IMR-90 (cell line): ENCODE results near the gene TRAF1. TPM values are rescaled to one million over a fixed set of nuclear protein-coding genes. Genes with fewer than 3 reads are reported as not detected.

Experiments
- ATAC-seq: fragments of 200-7000 bp; cut with Tn5 transposase; 2 replicates; pipeline ENCODE4 v1.9.1; 2020; ENCODE audit warnings: low read depth, mild to moderate bottlenecking, moderate library complexity
- BruUV-seq: library from RNA; stranded (reverse); fragments of 400-500 nt; replicated peaks from 2 replicates; lab custom pipeline; 2021; lab: Mats Ljungman, UMichigan
- CTCF ChIA-PET: fragments of 300-600 bp; formaldehyde crosslinking; extraction: SDS; loops from one replicate; lab custom pipeline; 2021; ENCODE audit warnings: antibody characterized with exemption; lab: Yijun Ruan, JAX
- POLR2A ChIA-PET: fragments of 300-600 bp; sonication (Branson Sonifier 250); formaldehyde crosslinking; loops from one replicate; lab custom pipeline; 2022; ENCODE audit warnings: antibody characterized with exemption; ENCODE audit not compliant: unreplicated experiment; lab: Charles Lee
- DNase-seq: peaks from one replicate; pipeline ENCODE4 v3.0.0; 2013
- H2AFZ ChIP-seq: replicated peaks from 2 replicates; pipeline ENCODE3; 2013; ENCODE audit warnings: low read length, mild to moderate bottlenecking; ENCODE audit not compliant: poor library complexity
- H2AK5ac ChIP-seq: 2 replicates; pipeline ENCODE4 v1.6.1; 2013; ENCODE audit warnings: low read depth, low read length, inconsistent platforms
- H2AK9ac ChIP-seq: replicated peaks from 2 replicates; pipeline ENCODE3; 2013; ENCODE audit warnings: mild to moderate bottlenecking, low read depth, low read length, moderate library complexity; ENCODE audit not compliant: poor library complexity
- H2BK120ac ChIP-seq: 2 replicates; pipeline ENCODE4 v1.6.1; 2013; ENCODE audit warnings: low read depth, low read length, inconsistent platforms
- H2BK15ac ChIP-seq: 3 replicates; pipeline ENCODE4 v1.6.1; 2013; ENCODE audit warnings: low read depth, low read length, inconsistent platforms
- H2BK20ac ChIP-seq: 2 replicates; pipeline ENCODE4 v1.6.1; 2013; ENCODE audit warnings: low read depth, mild to moderate bottlenecking, inconsistent platforms, low read length, moderate library complexity
- H2BK5ac ChIP-seq: 2 replicates; pipeline ENCODE4 v1.6.1; 2013; ENCODE audit warnings: mild to moderate bottlenecking, low read depth, low read length, inconsistent platforms; ENCODE audit not compliant: poor library complexity, severe bottlenecking
- H3K14ac ChIP-seq: replicated peaks from 2 replicates; pipeline ENCODE4 v1.6.1; 2013; ENCODE audit warnings: low read depth, low read length, inconsistent platforms
- H3K18ac ChIP-seq: 2 replicates; pipeline ENCODE4 v1.6.1; 2013; ENCODE audit warnings: low read depth, low read length, control low read depth
- H3K23ac ChIP-seq: 2 replicates; pipeline ENCODE4 v1.6.1; 2013; ENCODE audit warnings: low read depth, low read length, inconsistent platforms
- H3K27ac ChIP-seq: 2 replicates; pipeline ENCODE4 v1.5.1; 2013; ENCODE audit warnings: mild to moderate bottlenecking, control low read depth, low read length; ENCODE audit not compliant: insufficient read depth
- H3K27me3 ChIP-seq: 2 replicates; pipeline ENCODE4 v1.6.1; 2013; ENCODE audit warnings: low read length; ENCODE audit not compliant: control insufficient read depth, insufficient read depth
- H3K36me3 ChIP-seq: 2 replicates; pipeline ENCODE4 v1.6.1; 2013; ENCODE audit warnings: low read length, mixed read lengths; ENCODE audit not compliant: control insufficient read depth, insufficient read depth
- H3K4ac ChIP-seq: 2 replicates; pipeline ENCODE4 v1.6.1; 2013; ENCODE audit warnings: low read depth, low read length, inconsistent platforms
- H3K4me1 ChIP-seq: 2 replicates; pipeline ENCODE4 v1.6.1; 2013; ENCODE audit warnings: low read length, mixed read lengths; ENCODE audit not compliant: control insufficient read depth, insufficient read depth
- H3K4me2 ChIP-seq: 2 replicates; pipeline ENCODE4 v1.6.1; 2013; ENCODE audit warnings: low read depth, mild to moderate bottlenecking, control low read depth, low read length, moderate library complexity
- H3K4me3 ChIP-seq: 2 replicates; pipeline ENCODE4 v1.5.1; 2013; ENCODE audit warnings: low read depth, mild to moderate bottlenecking, control low read depth, low read length, moderate library complexity; ENCODE audit not compliant: insufficient read depth
- H3K56ac ChIP-seq: 2 replicates; pipeline ENCODE4 v1.6.1; 2013; ENCODE audit warnings: low read length, inconsistent platforms; ENCODE audit not compliant: insufficient read depth; ENCODE audit errors: extremely low read depth
- H3K79me1 ChIP-seq, 2 experiments: 2 replicates each; pipeline ENCODE4 v1.6.1; 2013; ENCODE audit warnings: low read length in 2 of 2, inconsistent platforms in 1 of 2, low read depth in 1 of 2
- H3K9ac ChIP-seq: 2 replicates; pipeline ENCODE4 v1.6.1; 2013; ENCODE audit warnings: low read depth, low read length, control low read depth
- H3K9me1 ChIP-seq: 2 replicates; pipeline ENCODE4 v1.6.1; 2013; ENCODE audit warnings: low read length, inconsistent platforms; ENCODE audit not compliant: insufficient read depth
- H3K9me3 ChIP-seq: 2 replicates; pipeline ENCODE4 v1.6.1; 2013; ENCODE audit warnings: low read length; ENCODE audit not compliant: control insufficient read depth, insufficient read depth
- H4K20me1 ChIP-seq: 2 replicates; pipeline ENCODE4 v1.6.1; 2013; ENCODE audit warnings: low read length, inconsistent platforms; ENCODE audit not compliant: insufficient read depth
- H4K5ac ChIP-seq: 2 replicates; pipeline ENCODE4 v1.6.1; 2013; ENCODE audit warnings: mild to moderate bottlenecking, low read depth, low read length, control low read depth
- H4K8ac ChIP-seq, 2 experiments: 2 replicates each; pipeline ENCODE4 v1.6.1; 2013; ENCODE audit warnings: low read depth in 2 of 2, low read length in 2 of 2, control low read depth in 1 of 2, inconsistent platforms in 1 of 2
- H4K91ac ChIP-seq: 2 replicates; pipeline ENCODE4 v1.6.1; 2013; ENCODE audit warnings: low read depth, low read length, inconsistent platforms; ENCODE audit not compliant: insufficient read depth
- BHLHE40 ChIP-seq: fragments of 150-350 bp; IDR thresholded peaks from 2 replicates; pipeline ENCODE4 v1.6.1; 2016; ENCODE audit warnings: mild to moderate bottlenecking, low read depth, low read length
- CEBPB ChIP-seq: IDR thresholded peaks from 2 replicates; pipeline ENCODE4 v1.6.1; 2012; ENCODE audit warnings: low read depth, low read length, improper control_type of control experiment
- CHD1 ChIP-seq: IDR thresholded peaks from 2 replicates; pipeline ENCODE4 v1.6.1; 2012; ENCODE audit warnings: low read depth, low read length, improper control_type of control experiment
- FOS ChIP-seq: fragments of 150-350 bp; IDR thresholded peaks from 2 replicates; pipeline ENCODE4 v1.6.1; 2016; ENCODE audit warnings: low read depth, low read length
- MAFK ChIP-seq: IDR thresholded peaks from 2 replicates; pipeline ENCODE4 v1.6.1; 2012; ENCODE audit warnings: low read depth, low read length, improper control_type of control experiment
- MAZ ChIP-seq: IDR thresholded peaks from 2 replicates; pipeline ENCODE4 v1.6.1; 2012; ENCODE audit warnings: low read depth, mild to moderate bottlenecking, low read length, improper control_type of control experiment, moderate library complexity, borderline replicate concordance
- MXI1 ChIP-seq: IDR thresholded peaks from 2 replicates; pipeline ENCODE4 v1.6.1; 2012; ENCODE audit warnings: low read depth, mild to moderate bottlenecking, low read length, moderate library complexity, borderline replicate concordance
- NFE2L2 ChIP-seq: fragments of 150-350 bp; IDR thresholded peaks from 2 replicates; pipeline ENCODE4 v1.6.1; 2016; ENCODE audit warnings: low read depth, mild to moderate bottlenecking, low read length
- POLR2A ChIP-seq: IDR thresholded peaks from 2 replicates; pipeline ENCODE4 v1.6.1; 2012; ENCODE audit warnings: mild to moderate bottlenecking, low read depth, low read length
- RAD21 ChIP-seq: IDR thresholded peaks from 2 replicates; pipeline ENCODE4 v1.6.1; 2012; ENCODE audit warnings: low read length, improper control_type of control experiment
- RCOR1 ChIP-seq: IDR thresholded peaks from 2 replicates; pipeline ENCODE4 v1.6.1; 2012; ENCODE audit warnings: mild to moderate bottlenecking, low read length, improper control_type of control experiment; ENCODE audit not compliant: insufficient replicate concordance
- RFX5 ChIP-seq: IDR thresholded peaks from 2 replicates; pipeline ENCODE4 v1.8.0; 2012; ENCODE audit warnings: low read depth, mild to moderate bottlenecking, low read length, moderate library complexity
- SMC3 ChIP-seq: fragments of 150-350 bp; IDR thresholded peaks from 2 replicates; pipeline ENCODE4 v1.6.1; 2016; ENCODE audit warnings: low read depth, mild to moderate bottlenecking, antibody characterized with exemption, low read length, moderate library complexity
- WGBS, 2 experiments: methylation state at CpG; one replicate each; pipeline versions ENCODE4 v1.1.5 to v1.1.7; 2013; ENCODE audit warnings: missing lambda C conversion rate in 2 of 2; ENCODE audit not compliant: insufficient read length in 1 of 2; ENCODE audit errors: extremely low coverage in 2 of 2; 5-methylcytosine and 5-hydroxymethylcytosine counted together
- dilution Hi-C: fragments of 300-500 bp; cut with HindIII; formaldehyde crosslinking; loops from one replicate; pipeline ENCODE4 v1.14.3; 2018; ENCODE audit warnings: low sequenced_read_pairs; ENCODE audit not compliant: unreplicated experiment
- in situ Hi-C: fragments of 300-500 bp; cut with MboI; formaldehyde crosslinking; loops from 3 replicates; pipeline ENCODE4 v1.14.3; 2019; ENCODE audit warnings: low sequenced_read_pairs, inconsistent platforms, mixed read lengths
- intact Hi-C: fragments of 100-400 bp; cut with micrococcal nuclease; formaldehyde crosslinking; loops from 2 replicates; pipeline ENCODE4 v1.10.0; 2022
- polyA plus RNA-seq, 3 experiments: library from polyadenylated mRNA; depleted of rRNA; stranded (reverse); fragments of >200 nt; gene quantifications; 2 replicates each; pipeline ENCODE4 v1.2.3, GENCODE V29; 2012; ENCODE audit warnings: low replicate concordance in 1 of 3
- total RNA-seq: library from RNA; depleted of rRNA; stranded (reverse); fragments of >200 nt; gene quantifications from 2 replicates; pipeline ENCODE4 v1.2.3, GENCODE V29; 2012
- TF ChIP-seq, protein P1 (sequence below): conservative IDR thresholded peaks from 2 replicates; pipeline ENCODE4 v1.5.1; 2012; ENCODE audit warnings: mild to moderate bottlenecking, low read depth, low read length, improper control_type of control experiment
- TF ChIP-seq, protein P2 (sequence below): fragments of 150-350 bp; IDR thresholded peaks from 2 replicates; pipeline ENCODE4 v1.6.1; 2016; ENCODE audit warnings: low read depth, mild to moderate bottlenecking, low read length, moderate library complexity, borderline replicate concordance

The TRAF1 gene
- total and polyA plus RNA-seq, 2 of the 4 experiments (the other 2 are of a cell fraction) = 3.9 to 4.1 TPM

DNA sequence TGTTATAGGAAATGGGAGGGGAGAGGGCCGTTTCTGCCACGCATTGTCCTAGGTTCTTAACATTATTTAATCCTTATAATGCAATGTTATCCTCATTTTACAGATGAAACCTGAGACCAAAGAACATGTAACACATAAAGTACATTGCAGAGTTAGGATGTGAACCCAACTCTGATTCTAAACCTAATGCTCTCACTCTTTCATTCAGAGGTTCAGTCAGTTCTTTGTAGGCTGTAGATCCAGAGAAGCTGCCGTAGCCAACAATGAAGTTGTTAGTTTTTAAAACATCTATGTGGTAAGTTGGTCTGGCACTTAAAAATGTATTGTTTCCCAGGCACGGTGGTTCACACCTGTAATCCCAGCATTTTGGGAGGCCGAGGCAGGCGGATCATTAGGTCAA, 73.4 kb downstream of the TRAF1 start:
- Histone ChIP-seq H3K14ac (no peak overlapping the region), H3K4me2 (no peak overlapping the region)

More for the DNA sequence above, 73.4 kb downstream of the TRAF1 start:
- in situ Hi-C loops = no loop called here
- Histone ChIP-seq H2BK120ac (no peak overlapping the region), H4K8ac (no peak overlapping the region), H2BK15ac (no peak overlapping the region), H2AFZ (no peak overlapping the region), H4K20me1 (no peaks in the 10 kb centered on the region), H3K9me3 (no peaks in the 10 kb centered on the region), H4K91ac (no peak overlapping the region), H4K5ac (no peak overlapping the region), H2AK5ac (no peak overlapping the region), H3K56ac (no peak overlapping the region), H3K27ac (no peak overlapping the region), H3K9me1 (no peaks in the 10 kb centered on the region; the same call in 1 of the 2 replicates), H3K79me1 (no peaks in the 10 kb centered on the region), H3K4ac (no peak overlapping the region), H3K18ac (no peak overlapping the region), H3K27me3 (no peaks in the 10 kb centered on the region), H3K9ac (no peak overlapping the region), H3K23ac (no peak overlapping the region), H2AK9ac (no peak overlapping the region), H2BK5ac (no peak overlapping the region), H3K4me1 (no peaks in the 10 kb centered on the region), H3K36me3 (peaks cover 13% of the 10 kb centered on the region), H2BK20ac (no peak overlapping the region), H3K4me3 (no peak overlapping the region)
- TF ChIP-seq POLR2A (no peak), RFX5 (no peak), CEBPB (no peak), MAZ (no peak), MAFK (no peak), SMC3 (no peak), CHD1 (no peak), FOS (no peak), RCOR1 (no peak), BHLHE40 (no peak), NFE2L2 (no peak), MXI1 (no peak), RAD21 (no peak)
- TF ChIP-seq, protein P1, sequence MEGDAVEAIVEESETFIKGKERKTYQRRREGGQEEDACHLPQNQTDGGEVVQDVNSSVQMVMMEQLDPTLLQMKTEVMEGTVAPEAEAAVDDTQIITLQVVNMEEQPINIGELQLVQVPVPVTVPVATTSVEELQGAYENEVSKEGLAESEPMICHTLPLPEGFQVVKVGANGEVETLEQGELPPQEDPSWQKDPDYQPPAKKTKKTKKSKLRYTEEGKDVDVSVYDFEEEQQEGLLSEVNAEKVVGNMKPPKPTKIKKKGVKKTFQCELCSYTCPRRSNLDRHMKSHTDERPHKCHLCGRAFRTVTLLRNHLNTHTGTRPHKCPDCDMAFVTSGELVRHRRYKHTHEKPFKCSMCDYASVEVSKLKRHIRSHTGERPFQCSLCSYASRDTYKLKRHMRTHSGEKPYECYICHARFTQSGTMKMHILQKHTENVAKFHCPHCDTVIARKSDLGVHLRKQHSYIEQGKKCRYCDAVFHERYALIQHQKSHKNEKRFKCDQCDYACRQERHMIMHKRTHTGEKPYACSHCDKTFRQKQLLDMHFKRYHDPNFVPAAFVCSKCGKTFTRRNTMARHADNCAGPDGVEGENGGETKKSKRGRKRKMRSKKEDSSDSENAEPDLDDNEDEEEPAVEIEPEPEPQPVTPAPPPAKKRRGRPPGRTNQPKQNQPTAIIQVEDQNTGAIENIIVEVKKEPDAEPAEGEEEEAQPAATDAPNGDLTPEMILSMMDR = no peak
- TF ChIP-seq, protein P2, sequence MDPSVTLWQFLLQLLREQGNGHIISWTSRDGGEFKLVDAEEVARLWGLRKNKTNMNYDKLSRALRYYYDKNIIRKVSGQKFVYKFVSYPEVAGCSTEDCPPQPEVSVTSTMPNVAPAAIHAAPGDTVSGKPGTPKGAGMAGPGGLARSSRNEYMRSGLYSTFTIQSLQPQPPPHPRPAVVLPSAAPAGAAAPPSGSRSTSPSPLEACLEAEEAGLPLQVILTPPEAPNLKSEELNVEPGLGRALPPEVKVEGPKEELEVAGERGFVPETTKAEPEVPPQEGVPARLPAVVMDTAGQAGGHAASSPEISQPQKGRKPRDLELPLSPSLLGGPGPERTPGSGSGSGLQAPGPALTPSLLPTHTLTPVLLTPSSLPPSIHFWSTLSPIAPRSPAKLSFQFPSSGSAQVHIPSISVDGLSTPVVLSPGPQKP = no peak
- CTCF ChIA-PET = no interaction called here
- intact Hi-C loops = no loop called here
- 80% methylated on average over 1 of the region's 6 CpGs; no CpG with 5 or more reads in 1 of the 2 experiments for WGBS, 2 experiments
- dilution Hi-C loops = no loop called here
- BruUV-seq = no TSS peak
- DNase-seq (no peak), ATAC-seq (no peak)
- POLR2A ChIA-PET = no interaction called here
